ENCODE results near the gene JPT2.

DNA sequence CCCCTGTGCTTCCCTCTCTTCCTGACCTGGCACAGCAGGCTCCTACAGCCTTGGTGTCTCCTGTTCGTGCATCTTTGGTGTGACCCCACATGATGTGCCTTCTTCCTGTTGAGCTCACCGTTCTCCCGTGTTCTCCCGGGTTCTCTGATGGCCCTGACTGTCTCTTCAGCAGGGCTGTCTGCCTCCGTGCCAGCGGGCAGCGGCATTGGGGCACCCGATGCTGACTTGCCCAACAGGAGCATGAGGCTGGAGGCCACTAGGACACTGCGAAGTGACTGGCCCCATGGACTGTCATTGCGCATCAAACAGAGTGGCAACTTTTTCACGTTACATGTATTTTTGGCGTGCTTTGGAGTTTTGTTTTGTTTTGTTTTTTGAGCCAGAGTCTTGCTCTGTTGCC, 43.5 kb upstream of the JPT2 start:
- TF ChIP-seq, protein P1, sequence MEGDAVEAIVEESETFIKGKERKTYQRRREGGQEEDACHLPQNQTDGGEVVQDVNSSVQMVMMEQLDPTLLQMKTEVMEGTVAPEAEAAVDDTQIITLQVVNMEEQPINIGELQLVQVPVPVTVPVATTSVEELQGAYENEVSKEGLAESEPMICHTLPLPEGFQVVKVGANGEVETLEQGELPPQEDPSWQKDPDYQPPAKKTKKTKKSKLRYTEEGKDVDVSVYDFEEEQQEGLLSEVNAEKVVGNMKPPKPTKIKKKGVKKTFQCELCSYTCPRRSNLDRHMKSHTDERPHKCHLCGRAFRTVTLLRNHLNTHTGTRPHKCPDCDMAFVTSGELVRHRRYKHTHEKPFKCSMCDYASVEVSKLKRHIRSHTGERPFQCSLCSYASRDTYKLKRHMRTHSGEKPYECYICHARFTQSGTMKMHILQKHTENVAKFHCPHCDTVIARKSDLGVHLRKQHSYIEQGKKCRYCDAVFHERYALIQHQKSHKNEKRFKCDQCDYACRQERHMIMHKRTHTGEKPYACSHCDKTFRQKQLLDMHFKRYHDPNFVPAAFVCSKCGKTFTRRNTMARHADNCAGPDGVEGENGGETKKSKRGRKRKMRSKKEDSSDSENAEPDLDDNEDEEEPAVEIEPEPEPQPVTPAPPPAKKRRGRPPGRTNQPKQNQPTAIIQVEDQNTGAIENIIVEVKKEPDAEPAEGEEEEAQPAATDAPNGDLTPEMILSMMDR (IDR thresholded peaks at IDR 0.05): no peak
- TF ChIP-seq POLR2A (IDR thresholded peaks at IDR 0.05): no peak

Data from adrenal gland (tissue), 5 donors.